ENCODE measurements around the gene RNF186.
"Not testable (repeated sequence)": the region's sequence is repeated elsewhere in the genome, so short reads cannot be mapped to it uniquely, and the experiment has no call there.

The RNF186 gene

DNA sequence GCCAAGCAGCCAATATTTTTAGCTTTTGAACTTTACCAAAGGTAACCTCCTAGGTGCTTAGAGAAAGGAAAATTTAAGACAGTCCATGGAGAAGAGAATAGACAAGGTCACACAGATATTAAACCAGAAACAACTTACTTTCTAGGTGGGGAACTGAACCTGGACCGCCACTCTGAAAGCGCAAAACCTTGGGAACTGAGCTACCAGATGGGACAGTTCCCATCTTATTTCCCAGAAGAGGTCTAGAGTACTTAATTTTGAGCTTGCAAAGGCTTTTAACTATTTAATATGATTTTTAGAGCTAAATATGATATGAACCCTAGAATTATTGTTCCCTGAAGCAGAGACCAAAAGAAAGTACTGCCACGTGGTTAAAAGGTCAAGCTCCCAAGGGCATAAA lies 34.2 kb upstream of the RNF186 start:
- not testable (repeated sequence) for H3K4me1 ChIP-seq (ENCODE audit: control insufficient read depth, low read depth, low read length); H3K23ac ChIP-seq (ENCODE audit: low read length); H3K79me2 ChIP-seq (ENCODE audit: control insufficient read depth, insufficient read depth, low read length); H3K18ac ChIP-seq (ENCODE audit: low read length); DNase-seq; H3K79me1 ChIP-seq (ENCODE audit: low read length); H3K27ac ChIP-seq (ENCODE audit: low read depth, low read length); H3K4ac ChIP-seq (ENCODE audit: low read depth, low read length); H3K56ac ChIP-seq (ENCODE audit: low read length); H2BK120ac ChIP-seq (ENCODE audit: low read depth, low read length); H2AK5ac ChIP-seq (ENCODE audit: low read length); H3K4me3 ChIP-seq (ENCODE audit: low read length); H3K27me3 ChIP-seq (ENCODE audit: insufficient read depth, low read length, poor library complexity); H4K5ac ChIP-seq (ENCODE audit: low read length); H2BK5ac ChIP-seq (ENCODE audit: low read length); H4K8ac ChIP-seq (ENCODE audit: low read depth, low read length); H3K36me3 ChIP-seq (ENCODE audit: control insufficient read depth, insufficient read depth, low read length); H3K4me2 ChIP-seq (ENCODE audit: low read length); H2BK15ac ChIP-seq (replicated peaks; ENCODE audit: low read depth); H3K9ac ChIP-seq (ENCODE audit: low read length)
- no CpG with 5 or more reads among the region's 3 CpGs for WGBS (ENCODE audit: extremely low coverage, insufficient coverage, low lambda C conversion rate)

DNA sequence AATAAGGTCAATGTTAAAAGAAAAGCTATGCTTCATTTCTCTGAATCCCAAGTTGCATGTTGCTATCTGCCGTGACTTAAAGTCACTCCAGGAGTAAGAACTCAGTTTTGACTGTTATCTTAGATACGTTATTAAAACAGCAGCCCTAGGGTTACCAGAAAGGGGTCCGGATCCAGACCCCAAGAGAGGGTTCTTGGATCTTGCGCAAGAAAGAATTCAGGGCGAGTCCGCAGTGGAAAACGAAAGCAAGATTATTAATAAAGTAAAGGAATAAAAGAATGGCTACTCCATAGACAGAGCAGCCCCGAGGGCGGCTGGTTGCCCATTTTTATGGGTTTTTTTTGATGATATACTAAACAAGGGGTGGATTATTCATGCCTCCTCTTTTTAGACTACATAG lies 32.3 kb upstream of the RNF186 start:
- not testable (repeated sequence) for H3K4me1 ChIP-seq (ENCODE audit: control insufficient read depth, low read depth, low read length); H3K79me2 ChIP-seq (ENCODE audit: control insufficient read depth, insufficient read depth, low read length); H3K4me3 ChIP-seq (ENCODE audit: low read length); H3K27me3 ChIP-seq (ENCODE audit: insufficient read depth, low read length, poor library complexity); H2BK5ac ChIP-seq (ENCODE audit: low read length); H2BK120ac ChIP-seq (ENCODE audit: low read depth, low read length); H3K36me3 ChIP-seq (ENCODE audit: control insufficient read depth, insufficient read depth, low read length); H3K4ac ChIP-seq (ENCODE audit: low read depth, low read length); DNase-seq; H3K79me1 ChIP-seq (ENCODE audit: low read length); H3K56ac ChIP-seq (ENCODE audit: low read length); H4K8ac ChIP-seq (ENCODE audit: low read depth, low read length); H3K27ac ChIP-seq (ENCODE audit: low read depth, low read length); H4K5ac ChIP-seq (ENCODE audit: low read length); H3K4me2 ChIP-seq (ENCODE audit: low read length); H3K9ac ChIP-seq (ENCODE audit: low read length); H2BK15ac ChIP-seq (replicated peaks; ENCODE audit: low read depth); H2AK5ac ChIP-seq (ENCODE audit: low read length); H3K23ac ChIP-seq (ENCODE audit: low read length); H3K18ac ChIP-seq (ENCODE audit: low read length)
- no CpG with 5 or more reads among the region's 9 CpGs for WGBS (ENCODE audit: extremely low coverage, insufficient coverage, low lambda C conversion rate)

DNA sequence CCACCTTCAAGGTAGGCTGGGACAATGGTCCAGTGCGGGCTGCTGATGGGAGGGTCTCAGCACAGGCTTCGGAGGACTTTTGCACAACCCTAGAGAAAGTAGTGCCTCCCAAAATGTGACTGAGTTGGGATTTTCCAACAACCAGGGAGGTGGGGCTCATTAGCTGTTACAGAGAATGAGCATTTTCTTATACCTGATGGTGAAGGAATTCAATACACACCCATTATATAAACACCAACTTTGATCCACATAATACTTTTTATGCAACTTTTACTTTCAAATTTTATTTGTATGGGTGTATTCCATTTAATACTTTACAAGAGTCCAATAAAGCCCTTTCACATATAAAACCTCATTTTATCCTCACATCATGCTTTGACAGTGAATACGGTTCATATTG lies 31.3 kb upstream of the RNF186 start:
- DNase-seq, result no peak
- WGBS (ENCODE audit: extremely low coverage, insufficient coverage, low lambda C conversion rate), result no CpG with 5 or more reads among the region's 3 CpGs
- no peak overlapping the region for H2AK5ac ChIP-seq (ENCODE audit: low read length)
- no peak overlapping the region for H2BK15ac ChIP-seq (replicated peaks; ENCODE audit: low read depth)
- no peaks in the 10 kb centered on the region for H3K79me1 ChIP-seq (ENCODE audit: low read length)
- no peak overlapping the region for H3K4me3 ChIP-seq (ENCODE audit: low read length)
- no peak overlapping the region for H4K8ac ChIP-seq (ENCODE audit: low read depth, low read length)
- H3K4ac ChIP-seq (ENCODE audit: low read depth, low read length), result no peak overlapping the region
- H3K27me3 ChIP-seq (ENCODE audit: insufficient read depth, low read length, poor library complexity), result peaks cover 2% of the 10 kb centered on the region
- H3K9ac ChIP-seq (ENCODE audit: low read length), result no peak overlapping the region
- H3K4me1 ChIP-seq (ENCODE audit: control insufficient read depth, low read depth, low read length), result no peaks in the 10 kb centered on the region
- no peak overlapping the region for H3K23ac ChIP-seq (ENCODE audit: low read length)
- H2BK5ac ChIP-seq (ENCODE audit: low read length), result no peak overlapping the region
- H3K79me2 ChIP-seq (ENCODE audit: control insufficient read depth, insufficient read depth, low read length), result no peaks in the 10 kb centered on the region
- no peaks in the 10 kb centered on the region for H3K36me3 ChIP-seq (ENCODE audit: control insufficient read depth, insufficient read depth, low read length)
- H4K5ac ChIP-seq (ENCODE audit: low read length), result no peak overlapping the region
- H3K27ac ChIP-seq (ENCODE audit: low read depth, low read length), result no peak overlapping the region
- no peak overlapping the region for H2BK120ac ChIP-seq (ENCODE audit: low read depth, low read length)
- H3K56ac ChIP-seq (ENCODE audit: low read length), result no peak overlapping the region
- no peak overlapping the region for H3K18ac ChIP-seq (ENCODE audit: low read length)
- H3K4me2 ChIP-seq (ENCODE audit: low read length), result no peak overlapping the region

DNA sequence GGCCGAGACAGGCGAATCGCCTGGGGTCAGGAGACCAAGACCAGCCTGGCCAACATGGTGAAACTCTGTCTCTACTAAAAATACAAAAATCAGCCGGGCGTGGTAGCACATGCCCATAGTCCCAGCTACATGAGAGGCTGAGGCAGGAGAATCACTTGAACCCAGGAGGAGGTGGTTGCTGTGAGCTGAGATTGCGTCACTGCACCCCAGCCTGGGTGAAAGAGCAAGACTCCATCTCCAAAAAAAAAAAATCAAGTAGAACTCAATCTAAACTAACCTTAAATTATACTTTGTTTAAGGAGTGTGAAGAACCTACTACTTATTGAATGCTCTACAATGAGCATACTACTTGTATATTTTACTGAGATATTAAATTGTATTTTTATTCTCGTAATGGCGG lies 30.5 kb upstream of the RNF186 start:
- H3K36me3 ChIP-seq (ENCODE audit: control insufficient read depth, insufficient read depth, low read length), result no peaks in the 10 kb centered on the region
- no peak overlapping the region for H3K4me3 ChIP-seq (ENCODE audit: low read length)
- no CpG with 5 or more reads among the region's 8 CpGs for WGBS (ENCODE audit: extremely low coverage, insufficient coverage, low lambda C conversion rate)
- no peak overlapping the region for H3K56ac ChIP-seq (ENCODE audit: low read length)
- H4K5ac ChIP-seq (ENCODE audit: low read length), result no peak overlapping the region
- no peaks in the 10 kb centered on the region for H3K79me1 ChIP-seq (ENCODE audit: low read length)
- no peak overlapping the region for H2AK5ac ChIP-seq (ENCODE audit: low read length)
- H4K8ac ChIP-seq (ENCODE audit: low read depth, low read length), result no peak overlapping the region
- H3K4me2 ChIP-seq (ENCODE audit: low read length), result no peak overlapping the region
- DNase-seq, result no peak
- H3K27me3 ChIP-seq (ENCODE audit: insufficient read depth, low read length, poor library complexity), result peaks cover 2% of the 10 kb centered on the region
- no peak overlapping the region for H2BK15ac ChIP-seq (replicated peaks; ENCODE audit: low read depth)
- no peaks in the 10 kb centered on the region for H3K4me1 ChIP-seq (ENCODE audit: control insufficient read depth, low read depth, low read length)
- H3K27ac ChIP-seq (ENCODE audit: low read depth, low read length), result no peak overlapping the region
- no peaks in the 10 kb centered on the region for H3K79me2 ChIP-seq (ENCODE audit: control insufficient read depth, insufficient read depth, low read length)
- H2BK120ac ChIP-seq (ENCODE audit: low read depth, low read length), result no peak overlapping the region
- no peak overlapping the region for H3K9ac ChIP-seq (ENCODE audit: low read length)
- H3K23ac ChIP-seq (ENCODE audit: low read length), result no peak overlapping the region
- H3K4ac ChIP-seq (ENCODE audit: low read depth, low read length), result no peak overlapping the region
- H3K18ac ChIP-seq (ENCODE audit: low read length), result no peak overlapping the region
- H2BK5ac ChIP-seq (ENCODE audit: low read length), result no peak overlapping the region

DNA sequence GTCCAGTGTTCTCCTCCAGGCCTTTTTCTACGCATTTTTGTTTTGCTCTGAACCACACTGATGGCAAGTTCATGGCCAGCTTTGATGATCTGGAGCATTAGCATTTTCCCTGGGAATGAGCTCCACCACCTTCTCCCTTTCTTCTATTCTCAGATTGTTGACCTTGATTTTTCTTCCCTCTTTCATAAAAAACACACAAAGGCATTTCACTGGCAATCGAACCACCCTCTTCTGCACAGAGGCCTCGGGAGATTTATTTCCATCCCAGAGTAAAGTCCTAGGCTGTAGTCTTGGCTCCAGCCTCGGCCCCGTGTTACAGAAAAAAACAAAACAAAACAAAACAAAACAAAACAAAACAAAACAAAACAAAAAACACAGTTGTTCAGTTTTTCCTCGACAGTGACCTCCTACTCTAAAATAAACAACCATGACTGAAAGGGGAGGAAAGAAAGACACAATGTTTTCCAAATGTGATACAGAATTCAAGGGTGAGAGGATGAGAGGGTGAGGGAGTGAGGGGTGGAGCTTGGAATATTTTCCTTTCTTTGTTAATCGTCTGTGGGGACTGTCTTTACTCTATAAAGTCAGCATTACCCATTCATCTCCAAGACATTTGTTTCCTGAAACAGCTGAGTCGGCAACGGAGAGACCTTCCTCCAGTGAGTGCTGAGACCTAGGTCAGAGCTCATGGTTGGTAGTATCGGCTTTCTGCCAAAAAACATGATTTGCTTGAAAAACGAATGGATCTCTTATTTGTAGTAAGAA lies 29.8 kb upstream of the RNF186 start:
- no peak for DNase-seq
- Histone ChIP-seq H2BK120ac (ENCODE audit: low read depth, low read length) (no peak overlapping the region), H3K4me3 (ENCODE audit: low read length) (no peak overlapping the region), H3K4me1 (ENCODE audit: control insufficient read depth, low read depth, low read length) (no peaks in the 10 kb centered on the region), H3K27ac (ENCODE audit: low read depth, low read length) (no peak overlapping the region), H3K23ac (ENCODE audit: low read length) (no peak overlapping the region), H3K18ac (ENCODE audit: low read length) (no peak overlapping the region), H2BK15ac (replicated peaks; ENCODE audit: low read depth) (no peak overlapping the region), H3K9ac (ENCODE audit: low read length) (no peak overlapping the region), H2AK5ac (ENCODE audit: low read length) (no peak overlapping the region), H4K8ac (ENCODE audit: low read depth, low read length) (no peak overlapping the region), H3K56ac (ENCODE audit: low read length) (no peak overlapping the region), H3K4me2 (ENCODE audit: low read length) (no peak overlapping the region), H3K79me2 (ENCODE audit: control insufficient read depth, insufficient read depth, low read length) (no peaks in the 10 kb centered on the region), H3K4ac (ENCODE audit: low read depth, low read length) (no peak overlapping the region), H3K36me3 (ENCODE audit: control insufficient read depth, insufficient read depth, low read length) (no peaks in the 10 kb centered on the region), H4K5ac (ENCODE audit: low read length) (no peak overlapping the region), H3K79me1 (ENCODE audit: low read length) (no peaks in the 10 kb centered on the region), H2BK5ac (ENCODE audit: low read length) (no peak overlapping the region), H3K27me3 (ENCODE audit: insufficient read depth, low read length, poor library complexity) (peaks cover 2% of the 10 kb centered on the region)
- WGBS (ENCODE audit: extremely low coverage, insufficient coverage, low lambda C conversion rate), result no CpG with 5 or more reads among the region's 11 CpGs

DNA sequence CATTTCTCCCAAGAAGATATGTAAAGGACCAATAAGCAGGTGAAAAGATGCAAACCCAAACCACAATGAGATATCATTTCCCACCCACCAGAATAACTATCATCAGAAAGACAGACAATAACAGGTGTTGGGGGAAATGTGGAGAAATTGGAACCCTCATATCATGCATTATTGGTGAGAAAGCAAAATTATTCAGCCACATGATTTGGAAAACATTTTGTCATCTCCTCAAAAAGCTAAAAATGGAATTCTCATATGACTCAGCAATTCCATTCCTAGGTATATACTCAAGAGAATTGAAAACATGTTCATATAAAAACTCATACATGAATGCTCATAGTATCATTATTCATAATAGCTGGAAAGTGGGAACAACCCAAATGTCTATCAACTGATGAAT lies 25.1 kb upstream of the RNF186 start:
- Histone ChIP-seq H4K5ac (ENCODE audit: low read length) (no peak overlapping the region), H3K79me2 (ENCODE audit: control insufficient read depth, insufficient read depth, low read length) (no peaks in the 10 kb centered on the region), H2AK5ac (ENCODE audit: low read length) (no peak overlapping the region), H3K23ac (ENCODE audit: low read length) (no peak overlapping the region), H3K27ac (ENCODE audit: low read depth, low read length) (no peak overlapping the region), H3K4me3 (ENCODE audit: low read length) (no peak overlapping the region), H2BK15ac (replicated peaks; ENCODE audit: low read depth) (no peak overlapping the region), H3K4ac (ENCODE audit: low read depth, low read length) (no peak overlapping the region), H4K8ac (ENCODE audit: low read depth, low read length) (no peak overlapping the region), H3K56ac (ENCODE audit: low read length) (no peak overlapping the region), H3K27me3 (ENCODE audit: insufficient read depth, low read length, poor library complexity) (no peaks in the 10 kb centered on the region), H3K9ac (ENCODE audit: low read length) (no peak overlapping the region), H2BK120ac (ENCODE audit: low read depth, low read length) (no peak overlapping the region), H3K4me2 (ENCODE audit: low read length) (no peak overlapping the region), H3K4me1 (ENCODE audit: control insufficient read depth, low read depth, low read length) (no peaks in the 10 kb centered on the region), H3K18ac (ENCODE audit: low read length) (no peak overlapping the region), H3K36me3 (ENCODE audit: control insufficient read depth, insufficient read depth, low read length) (no peaks in the 10 kb centered on the region), H3K79me1 (ENCODE audit: low read length) (no peaks in the 10 kb centered on the region), H2BK5ac (ENCODE audit: low read length) (no peak overlapping the region)
- DNase-seq, result no peak
